Uterus (tissue), 2 donors: ENCODE results near the gene SLC28A3.

Experiments
- CTCF ChIP-seq, 4 experiments: fragments of 200-600 bp in 2 of 4; fragments of 450-650 bp in 2 of 4; sonication (generic) in 2 of 4; IDR thresholded peaks; one replicate each; pipeline ENCODE4 v1.5.1; 2016 to 2019; ENCODE audit warnings: antibody characterized with exemption in 4 of 4, mild to moderate bottlenecking in 2 of 4, moderate library complexity in 1 of 4
- POLR2A ChIP-seq, 2 donors: fragments of 450-650 bp; IDR thresholded peaks; one replicate each; pipeline ENCODE4 v1.6.1; 2016; ENCODE audit warnings: antibody characterized with exemption in 2 of 2, mild to moderate bottlenecking in 1 of 2, moderate library complexity in 1 of 2

GRCh38 chr9:84386753-84387152, 46.2 kb upstream of the SLC28A3 start:
- TF ChIP-seq CTCF (IDR thresholded peaks at IDR 0.05) (no peak), POLR2A (IDR thresholded peaks at IDR 0.05) (no peak)
